CD14-positive monocyte (primary cell): Measurements from ENCODE around the gene NTM. TPM values are rescaled to one million over a fixed set of nuclear protein-coding genes. Genes with fewer than 3 reads are reported as not detected.

Source experiments
- DNase-seq, 3 donors: peaks; one replicate each; pipeline ENCODE4 v3.0.0-alpha.2; 2011 to 2022
- H2AFZ ChIP-seq: 2 replicates; pipeline ENCODE4 v1.6.0; 2012; ENCODE audit warnings: mild to moderate bottlenecking, low read depth, low read length, inconsistent platforms; ENCODE audit not compliant: insufficient read depth, poor library complexity, severe bottlenecking
- H3K27ac ChIP-seq, 2 donors: 1 replicate in 1 of 2; 2 replicates in 1 of 2; pipeline ENCODE4 v1.5.1; 2012 to 2013; ENCODE audit warnings: low read length in 2 of 2, control low read depth in 1 of 2, inconsistent platforms in 1 of 2, low read depth in 1 of 2, mild to moderate bottlenecking in 1 of 2
- H3K27me3 ChIP-seq, 2 donors: one replicate each; pipeline versions ENCODE4 v1.6.0 to v1.6.1; 2011 to 2013; ENCODE audit warnings: low read length in 2 of 2; ENCODE audit not compliant: control insufficient read depth in 2 of 2, insufficient read depth in 2 of 2
- H3K36me3 ChIP-seq, 2 donors: replicated peaks in 1 of 2; 1 replicate in 1 of 2; 2 replicates in 1 of 2; pipeline versions ENCODE4 v1.5.1 to v1.6.1; 2012 to 2013; ENCODE audit warnings: low read length in 2 of 2, control low read depth in 1 of 2, inconsistent platforms in 1 of 2, mild to moderate bottlenecking in 1 of 2; ENCODE audit not compliant: insufficient read depth in 2 of 2, control insufficient read depth in 1 of 2
- H3K4me1 ChIP-seq, 2 donors: 1 replicate in 1 of 2; 2 replicates in 1 of 2; pipeline versions ENCODE4 v1.5.1 to v1.6.1; 2012 to 2013; ENCODE audit warnings: low read length in 2 of 2, control low read depth in 1 of 2, inconsistent platforms in 1 of 2, mild to moderate bottlenecking in 1 of 2, moderate library complexity in 1 of 2; ENCODE audit not compliant: insufficient read depth in 2 of 2, control insufficient read depth in 1 of 2
- H3K4me2 ChIP-seq: replicated peaks from 2 replicates; pipeline ENCODE3; 2012; ENCODE audit warnings: low read length, moderate library complexity, mild to moderate bottlenecking; ENCODE audit not compliant: poor library complexity, severe bottlenecking; ENCODE audit errors: extremely low read depth
- H3K4me3 ChIP-seq, 3 experiments: fragments of 200-600 bp in 1 of 3; sonication (generic) in 1 of 3; replicated peaks in 1 of 3; 1 replicate in 2 of 3; 2 replicates in 1 of 3; pipeline ENCODE4 v1.5.1; 2011 to 2013; ENCODE audit warnings: low read length in 3 of 3, mild to moderate bottlenecking in 3 of 3, control low read depth in 2 of 3, low read depth in 2 of 3, inconsistent platforms in 1 of 3, moderate library complexity in 1 of 3
- H3K79me2 ChIP-seq: 2 replicates; pipeline ENCODE4 v1.6.0; 2012; ENCODE audit warnings: mild to moderate bottlenecking, control low read depth, inconsistent platforms, low read length, moderate library complexity; ENCODE audit not compliant: insufficient read depth
- H3K9ac ChIP-seq: 2 replicates; pipeline ENCODE4 v1.6.0; 2017; ENCODE audit warnings: low read length, mild to moderate bottlenecking; ENCODE audit not compliant: insufficient read depth, poor library complexity, severe bottlenecking
- H3K9me3 ChIP-seq, 2 donors: replicated peaks in 1 of 2; 1 replicate in 1 of 2; 2 replicates in 1 of 2; pipeline versions ENCODE4 v1.5.1 to v1.6.1; 2012 to 2013; ENCODE audit warnings: low read length in 2 of 2, control low read depth in 1 of 2; ENCODE audit not compliant: control insufficient read depth in 1 of 2, insufficient read depth in 1 of 2
- H4K20me1 ChIP-seq: 2 replicates; pipeline ENCODE4 v1.6.0; 2012; ENCODE audit warnings: mild to moderate bottlenecking, low read length, control low read depth, moderate library complexity; ENCODE audit not compliant: insufficient read depth
- H3K27ac Mint-ChIP-seq, 7 donors: one replicate each; pipeline ENCODE4 v1.8.0; 2020; ENCODE audit warnings: mild to moderate bottlenecking in 7 of 7, mixed read lengths in 7 of 7, moderate library complexity in 6 of 7, inconsistent platforms in 2 of 7
- H3K27me3 Mint-ChIP-seq, 3 donors: one replicate each; pipeline ENCODE4 v1.8.0; 2021 to 2022; ENCODE audit warnings: low read depth in 3 of 3, mild to moderate bottlenecking in 3 of 3, mixed read lengths in 3 of 3, moderate library complexity in 3 of 3, inconsistent platforms in 1 of 3
- H3K36me3 Mint-ChIP-seq, 2 donors: one replicate each; pipeline ENCODE4 v1.8.0; 2020; ENCODE audit warnings: mixed read lengths in 2 of 2, inconsistent platforms in 1 of 2, mild to moderate bottlenecking in 1 of 2
- H3K4me1 Mint-ChIP-seq: one replicate; pipeline ENCODE4 v1.8.0; 2020; ENCODE audit warnings: mild to moderate bottlenecking, mixed read lengths
- H3K4me3 Mint-ChIP-seq, 2 donors: one replicate each; pipeline ENCODE4 v1.8.0; 2020; ENCODE audit warnings: mild to moderate bottlenecking in 2 of 2, mixed read lengths in 2 of 2, moderate library complexity in 1 of 2
- H3K9me3 Mint-ChIP-seq, 7 donors: one replicate each; pipeline ENCODE4 v1.8.0; 2020 to 2022; ENCODE audit warnings: mixed read lengths in 7 of 7, mild to moderate bottlenecking in 6 of 7, moderate library complexity in 6 of 7, inconsistent platforms in 2 of 7
- WGBS: methylation state at CpG from one replicate; pipeline ENCODE4 v1.1.5; 2013; ENCODE audit warnings: missing lambda C conversion rate; ENCODE audit not compliant: insufficient coverage; 5-methylcytosine and 5-hydroxymethylcytosine counted together
- intact Hi-C, 2 donors: fragments of 100-400 bp; cut with micrococcal nuclease; formaldehyde crosslinking; loops; one replicate each; pipeline versions ENCODE4 v1.15.0 to v1.15.1; 2023
- polyA plus RNA-seq, 3 donors: library from polyadenylated mRNA; depleted of rRNA in 1 of 3; unstranded in 2 of 3; stranded (reverse) in 1 of 3; fragments of 300-500 nt in 2 of 3; fragments of >200 nt in 1 of 3; fragmentation: Illumina TruSeq in 2 of 3; gene quantifications; 1 replicate in 2 of 3; 2 replicates in 1 of 3; pipeline ENCODE4 v1.2.3, GENCODE V29; 2012 to 2021
- TF ChIP-seq, protein P1 (sequence below): fragments of 200-600 bp; IDR thresholded peaks from one replicate; pipeline ENCODE4 v1.8.0; 2022; ENCODE audit warnings: antibody characterized with exemption, mild to moderate bottlenecking

The NTM gene
- polyA plus RNA-seq, 3 donors: not detected

DNA sequence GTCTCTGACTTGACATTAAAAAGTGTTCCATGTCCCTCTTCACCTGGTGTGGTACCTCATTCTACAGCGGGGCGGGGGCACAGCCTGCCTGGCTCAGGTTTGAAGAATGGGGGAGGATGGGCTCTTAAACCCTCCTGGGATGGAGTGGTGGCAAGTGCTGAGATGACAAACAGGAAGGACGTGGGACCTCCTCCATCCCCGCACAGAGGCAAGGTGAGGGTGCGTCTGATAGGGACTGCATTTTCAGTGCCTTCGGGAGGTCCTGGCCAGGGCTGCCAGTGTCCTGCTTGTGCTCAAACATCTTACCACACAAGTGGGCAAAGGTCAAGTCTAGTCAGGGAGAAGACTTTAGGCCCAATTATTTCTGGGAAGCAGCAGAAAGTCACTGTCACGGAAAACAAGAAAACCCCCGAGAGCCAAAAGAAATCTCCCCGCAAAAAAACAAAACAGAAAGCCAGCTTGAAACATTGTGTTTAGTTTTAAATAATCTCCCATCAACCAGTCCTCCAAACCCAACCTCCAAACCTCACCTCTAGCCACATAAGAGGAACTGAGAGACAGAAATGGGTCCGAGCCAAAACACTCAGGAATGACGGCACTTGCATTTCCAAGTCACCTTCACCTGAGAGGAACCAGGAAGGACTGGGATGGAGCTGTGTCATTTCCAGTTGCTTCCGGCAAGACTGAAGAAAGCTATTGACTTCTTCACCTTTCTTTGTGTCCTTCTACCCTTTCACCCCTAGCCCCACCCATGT lies 966.5 kb downstream of the NTM start:
- Histone ChIP-seq H4K20me1 (no peaks in the 10 kb centered on the region), H3K4me3 (no peak overlapping the region), H3K79me2 (no peaks in the 10 kb centered on the region), H3K27me3 (no peaks in the 10 kb centered on the region), H3K4me2 (no peak overlapping the region), H2AFZ (no peak overlapping the region), H3K36me3 (no peaks in the 10 kb centered on the region), H3K9me3 (no peaks in the 10 kb centered on the region), H3K9ac (no peak overlapping the region), H3K4me1 (no peaks in the 10 kb centered on the region), H3K27ac (no peak overlapping the region)
- TF ChIP-seq, protein P1, sequence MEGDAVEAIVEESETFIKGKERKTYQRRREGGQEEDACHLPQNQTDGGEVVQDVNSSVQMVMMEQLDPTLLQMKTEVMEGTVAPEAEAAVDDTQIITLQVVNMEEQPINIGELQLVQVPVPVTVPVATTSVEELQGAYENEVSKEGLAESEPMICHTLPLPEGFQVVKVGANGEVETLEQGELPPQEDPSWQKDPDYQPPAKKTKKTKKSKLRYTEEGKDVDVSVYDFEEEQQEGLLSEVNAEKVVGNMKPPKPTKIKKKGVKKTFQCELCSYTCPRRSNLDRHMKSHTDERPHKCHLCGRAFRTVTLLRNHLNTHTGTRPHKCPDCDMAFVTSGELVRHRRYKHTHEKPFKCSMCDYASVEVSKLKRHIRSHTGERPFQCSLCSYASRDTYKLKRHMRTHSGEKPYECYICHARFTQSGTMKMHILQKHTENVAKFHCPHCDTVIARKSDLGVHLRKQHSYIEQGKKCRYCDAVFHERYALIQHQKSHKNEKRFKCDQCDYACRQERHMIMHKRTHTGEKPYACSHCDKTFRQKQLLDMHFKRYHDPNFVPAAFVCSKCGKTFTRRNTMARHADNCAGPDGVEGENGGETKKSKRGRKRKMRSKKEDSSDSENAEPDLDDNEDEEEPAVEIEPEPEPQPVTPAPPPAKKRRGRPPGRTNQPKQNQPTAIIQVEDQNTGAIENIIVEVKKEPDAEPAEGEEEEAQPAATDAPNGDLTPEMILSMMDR: no peak
- Mint-ChIP-seq H3K36me3 (no peaks in the 10 kb centered on the region), H3K27me3 (peaks cover 0 to 4% (median 0%) of the 10 kb centered on the region in 3 donors), H3K9me3 (peaks cover 0 to 19% (median 3%) of the 10 kb centered on the region in 7 donors), H3K4me3 (no peak overlapping the region), H3K4me1 (no peaks in the 10 kb centered on the region), H3K27ac (no peak overlapping the region)
- intact Hi-C loops: no loop called here
- 64% methylated on average over 2 of the region's 12 CpGs for WGBS
- no peak for DNase-seq

DNA sequence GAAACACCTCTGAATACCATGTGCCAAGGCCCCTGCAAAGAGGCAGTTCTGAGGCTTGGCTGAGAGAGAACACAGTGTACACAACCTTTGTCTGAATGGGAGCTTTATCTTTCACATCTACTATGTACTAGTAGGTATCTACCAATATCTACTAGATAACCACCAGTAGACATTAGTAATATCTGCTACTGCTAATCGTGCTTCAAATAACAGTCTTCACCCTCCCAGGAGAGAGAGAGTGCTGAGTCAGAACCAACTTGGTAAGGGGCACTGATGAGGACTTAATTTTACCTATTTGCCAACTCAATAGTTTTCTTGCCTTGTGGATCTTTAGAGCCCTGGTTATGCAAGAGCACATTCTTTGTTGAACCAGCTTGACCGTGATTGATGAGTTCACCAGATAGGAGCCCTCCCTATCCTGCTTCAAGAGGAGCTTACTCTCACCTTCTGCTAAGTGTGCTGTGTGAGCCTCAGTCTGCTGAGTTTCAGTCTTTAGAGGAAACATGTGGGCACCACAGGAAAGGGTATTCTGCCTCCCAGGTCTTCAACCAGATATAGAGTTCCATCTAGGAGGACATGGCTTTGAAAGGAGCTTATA lies 967.5 kb downstream of the NTM start:
- Histone ChIP-seq H3K9ac (no peak overlapping the region), H3K36me3 (no peaks in the 10 kb centered on the region), H3K4me3 (no peak overlapping the region), H4K20me1 (no peaks in the 10 kb centered on the region), H3K27ac (no peak overlapping the region), H3K27me3 (no peaks in the 10 kb centered on the region), H3K9me3 (no peaks in the 10 kb centered on the region), H3K4me1 (no peaks in the 10 kb centered on the region), H3K79me2 (no peaks in the 10 kb centered on the region), H3K4me2 (no peak overlapping the region), H2AFZ (no peak overlapping the region)
- Mint-ChIP-seq H3K4me3 (no peak overlapping the region), H3K36me3 (no peaks in the 10 kb centered on the region), H3K4me1 (no peaks in the 10 kb centered on the region), H3K9me3 (peaks cover 0 to 15% (median 3%) of the 10 kb centered on the region in 7 donors), H3K27me3 (peaks cover 0 to 4% (median 0%) of the 10 kb centered on the region in 3 donors), H3K27ac (no peak overlapping the region)
- no CpG with 5 or more reads among the region's 2 CpGs for WGBS
- intact Hi-C loops: no loop called here
- no peak for DNase-seq
- TF ChIP-seq, protein P1: no peak
